B cell (primary cell): ENCODE measurements around the gene KRT38. TPM values are rescaled to one million over a fixed set of nuclear protein-coding genes. Genes with fewer than 3 reads are reported as not detected.

Experiments
- ATAC-seq: fragments of 200-7000 bp; cut with Tn5 transposase; one replicate; pipeline ENCODE4 v1.10.0; 2021; ENCODE audit warnings: low read depth, mild to moderate bottlenecking, moderate number of reproducible peaks, moderate library complexity
- CTCF ChIA-PET: fragments of 350-600 bp; sonication (Branson Sonifier 250); formaldehyde crosslinking; loops from one replicate; lab custom pipeline; 2021; ENCODE audit warnings: antibody characterized with exemption, inconsistent platforms; lab: Charles Lee
- POLR2A ChIA-PET: fragments of 350-600 bp; sonication (Branson Sonifier 250); formaldehyde crosslinking; loops from one replicate; lab custom pipeline; 2021; ENCODE audit warnings: antibody characterized with exemption; lab: Charles Lee
- DNase-seq: peaks from one replicate; pipeline ENCODE4 v3.0.0; 2013
- H2AFZ ChIP-seq: 2 replicates; pipeline ENCODE4 v1.6.1; 2012; ENCODE audit warnings: mild to moderate bottlenecking, low read depth, low read length; ENCODE audit not compliant: insufficient read depth, poor library complexity, severe bottlenecking
- H3K27ac ChIP-seq, 2 donors: 1 replicate in 1 of 2; 2 replicates in 1 of 2; pipeline ENCODE4 v1.5.1; 2012 to 2013; ENCODE audit warnings: low read length in 2 of 2, mild to moderate bottlenecking in 2 of 2, moderate library complexity in 1 of 2
- H3K27me3 ChIP-seq, 4 experiments: fragments of 200-600 bp in 1 of 4; sonication (generic) in 1 of 4; replicated peaks in 1 of 4; 1 replicate in 2 of 4; 2 replicates in 2 of 4; pipeline versions ENCODE4 v1.6.1 to v1.7.0; 2013 to 2016; ENCODE audit warnings: low read length in 3 of 4, mild to moderate bottlenecking in 2 of 4, mixed read lengths in 1 of 4, moderate library complexity in 1 of 4; ENCODE audit not compliant: insufficient read depth in 4 of 4, control insufficient read depth in 3 of 4; ENCODE audit errors: control extremely low read depth in 1 of 4
- H3K36me3 ChIP-seq, 2 experiments: replicated peaks in 1 of 2; 1 replicate in 1 of 2; 2 replicates in 1 of 2; pipeline versions ENCODE4 v1.6.1 to v1.7.1; 2013; ENCODE audit warnings: low read length in 1 of 2; ENCODE audit not compliant: insufficient read depth in 2 of 2, control insufficient read depth in 1 of 2; ENCODE audit errors: control extremely low read depth in 1 of 2, extremely low read depth in 1 of 2
- H3K4me1 ChIP-seq, 2 donors: fragments of 200-600 bp in 1 of 2; sonication (generic) in 1 of 2; 1 replicate in 1 of 2; 2 replicates in 1 of 2; pipeline versions ENCODE4 v1.5.1 to v1.6.1; 2013 to 2017; ENCODE audit warnings: low read length in 2 of 2; ENCODE audit not compliant: control insufficient read depth in 2 of 2, insufficient read depth in 2 of 2
- H3K4me2 ChIP-seq: replicated peaks from 2 replicates; pipeline ENCODE3; 2012; ENCODE audit warnings: mild to moderate bottlenecking, low read depth, low read length; ENCODE audit not compliant: poor library complexity, severe bottlenecking
- H3K4me3 ChIP-seq, 5 experiments: fragments of 200-600 bp in 1 of 5; sonication (generic) in 1 of 5; 1 replicate in 3 of 5; 2 replicates in 2 of 5; pipeline versions ENCODE4 v1.5.1 to v1.7.0; 2011 to 2016; ENCODE audit warnings: low read length in 4 of 5, mild to moderate bottlenecking in 4 of 5, low read depth in 2 of 5, control low read depth in 1 of 5, moderate library complexity in 1 of 5; ENCODE audit not compliant: insufficient read depth in 1 of 5; ENCODE audit errors: control extremely low read depth in 1 of 5, extremely low read depth in 1 of 5
- H3K79me2 ChIP-seq: fragments of 200-600 bp; sonication (generic); one replicate; pipeline ENCODE4 v1.6.0; 2016; ENCODE audit warnings: low read length; ENCODE audit not compliant: control insufficient read depth, insufficient read depth
- H3K9ac ChIP-seq: fragments of 200-600 bp; sonication (generic); 2 replicates; pipeline ENCODE4 v1.6.1; 2017; ENCODE audit warnings: mild to moderate bottlenecking, low read length, moderate library complexity
- H3K9me3 ChIP-seq, 3 donors: one replicate each; pipeline versions ENCODE4 v1.6.1 to v1.7.1; 2013; ENCODE audit warnings: low read length in 2 of 3; ENCODE audit not compliant: control insufficient read depth in 2 of 3, insufficient read depth in 1 of 3; ENCODE audit errors: control extremely low read depth in 1 of 3
- H4K20me1 ChIP-seq: 2 replicates; pipeline ENCODE4 v1.6.0; 2012; ENCODE audit warnings: mild to moderate bottlenecking, low read length; ENCODE audit not compliant: insufficient read depth, control insufficient read depth, poor library complexity, severe bottlenecking
- H3K27ac Mint-ChIP-seq: one replicate; pipeline ENCODE4 v1.8.0; 2021; ENCODE audit warnings: mixed read lengths
- H3K27me3 Mint-ChIP-seq: one replicate; pipeline ENCODE4 v1.8.0; 2021; ENCODE audit warnings: mixed read lengths
- H3K4me1 Mint-ChIP-seq: one replicate; pipeline ENCODE4 v1.8.0; 2021; ENCODE audit warnings: mixed read lengths
- H3K4me3 Mint-ChIP-seq: one replicate; pipeline ENCODE4 v1.8.0; 2021; ENCODE audit warnings: mixed read lengths
- H3K9me3 Mint-ChIP-seq: one replicate; pipeline ENCODE4 v1.8.0; 2022; ENCODE audit warnings: mixed read lengths; ENCODE audit not compliant: insufficient read depth
- EZH2 ChIP-seq: IDR thresholded peaks from 2 replicates; pipeline ENCODE4 v1.6.1; 2012; ENCODE audit warnings: borderline replicate concordance, low read depth, mild to moderate bottlenecking, moderate library complexity, low read length; ENCODE audit not compliant: insufficient read depth, poor library complexity, severe bottlenecking
- WGBS: methylation state at CpG from one replicate; pipeline ENCODE4 v1.1.5; 2013; ENCODE audit warnings: missing lambda C conversion rate; ENCODE audit not compliant: insufficient coverage; 5-methylcytosine and 5-hydroxymethylcytosine counted together
- intact Hi-C: fragments of 100-400 bp; cut with micrococcal nuclease; formaldehyde crosslinking; loops from one replicate; pipeline ENCODE4 v1.10.0; 2022
- polyA plus RNA-seq: library from polyadenylated mRNA; depleted of rRNA; stranded (reverse); fragments of >200 nt; gene quantifications from 2 replicates; pipeline ENCODE4 v1.2.3, GENCODE V29; 2012
- total RNA-seq, 2 donors: library from RNA; stranded (reverse); fragments of 120-200 nt in 1 of 2; gene quantifications; 1 replicate in 1 of 2; 2 replicates in 1 of 2; pipeline versions ENCODE4 v1.2.3 to v1.2.4, GENCODE V29; 2013 to 2022
- TF ChIP-seq, protein P1 (sequence below): fragments of 200-600 bp; IDR thresholded peaks from one replicate; pipeline ENCODE4 v1.8.0; 2022; ENCODE audit warnings: antibody characterized with exemption, mild to moderate bottlenecking

KRT38 gene
- total and polyA plus RNA-seq, 2 donors (not counting 1 experiment from before 2014, with no cell fraction given) = not detected

DNA sequence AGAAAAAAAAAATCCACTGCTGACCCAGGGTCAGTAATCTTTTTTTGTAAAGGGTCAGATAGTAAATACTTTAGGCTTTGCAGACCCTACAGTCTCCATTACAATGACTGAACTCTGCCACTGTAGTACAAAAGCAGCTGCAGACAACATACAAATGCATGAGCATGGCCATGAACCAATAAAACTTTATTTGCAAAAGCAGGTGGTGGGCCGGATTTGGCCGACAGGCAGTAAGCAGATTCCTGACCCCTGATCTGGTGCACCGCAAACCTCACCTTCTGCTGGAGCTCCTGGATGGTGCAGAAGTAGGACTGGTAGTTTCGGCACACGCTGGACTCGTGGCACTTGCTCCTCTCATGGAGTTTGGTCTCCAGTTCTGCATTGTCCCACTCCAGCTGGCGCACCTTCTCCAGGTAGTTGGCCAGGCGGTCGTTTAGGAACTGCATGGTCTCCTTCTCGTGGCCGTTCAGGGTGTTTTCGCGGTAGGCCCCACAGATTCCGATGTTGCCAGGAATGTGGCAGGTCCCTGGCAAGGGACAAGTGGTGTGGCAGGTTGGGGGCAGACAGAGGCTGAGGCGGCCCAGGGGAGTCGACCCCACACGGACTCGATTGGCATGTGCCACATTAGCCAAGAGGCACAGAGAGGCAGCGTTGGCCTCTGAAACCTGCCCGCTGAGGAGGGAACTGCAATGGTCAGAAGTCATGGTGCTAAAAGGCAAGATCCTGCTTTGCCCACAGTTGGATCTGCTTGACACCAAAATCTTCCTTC lies 29.5 kb downstream of the KRT38 start:
- CTCF ChIA-PET = interaction anchor here (0.6 kb wide), 1 partner anchor 1504 kb away, joined by 3 read pairs; no protein-coding TSS in a partner anchor

DNA sequence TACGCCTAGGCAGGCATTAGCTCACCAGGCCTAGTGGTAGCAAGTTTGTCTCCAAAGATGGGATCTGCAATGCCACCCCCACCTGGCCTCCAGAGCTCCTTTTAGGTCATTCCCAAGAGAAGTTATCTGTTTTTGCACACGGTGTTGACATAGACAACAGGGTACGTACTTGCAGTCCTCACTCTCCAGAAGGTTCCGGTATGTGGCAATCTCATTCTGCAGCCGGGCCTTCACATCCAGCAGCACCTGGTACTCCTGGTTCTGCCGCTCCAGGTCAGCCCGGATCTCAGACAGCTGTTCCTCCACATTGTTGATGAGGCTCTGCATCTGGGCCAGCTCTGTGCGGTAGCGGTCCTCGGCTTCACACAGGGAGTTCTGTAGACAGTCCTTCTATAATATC lies 33.6 kb downstream of the KRT38 start:
- Histone ChIP-seq H3K36me3 (no peaks in the 10 kb centered on the region), H3K4me3 (no peak overlapping the region), H3K4me1 (no peaks in the 10 kb centered on the region), H4K20me1 (no peaks in the 10 kb centered on the region), H3K79me2 (no peaks in the 10 kb centered on the region), H3K9me3 (no peaks in the 10 kb centered on the region), H2AFZ (no peak overlapping the region), H3K9ac (no peak overlapping the region), H3K4me2 (no peak overlapping the region), H3K27me3 (peaks cover 0 to 7% (median 0%) of the 10 kb centered on the region in 4 experiments), H3K27ac (no peak overlapping the region)
- Mint-ChIP-seq H3K4me3 (no peak overlapping the region), H3K4me1 (no peaks in the 10 kb centered on the region), H3K9me3 (no peaks in the 10 kb centered on the region), H3K27ac (no peak overlapping the region), H3K27me3 (peaks cover 24% of the 10 kb centered on the region)
- intact Hi-C loops = no loop called here
- CTCF ChIA-PET = no interaction called here
- WGBS = 95% methylated on average over 10 of the region's 10 CpGs
- DNase-seq (no peak), ATAC-seq (no peak)
- TF ChIP-seq, protein P1, sequence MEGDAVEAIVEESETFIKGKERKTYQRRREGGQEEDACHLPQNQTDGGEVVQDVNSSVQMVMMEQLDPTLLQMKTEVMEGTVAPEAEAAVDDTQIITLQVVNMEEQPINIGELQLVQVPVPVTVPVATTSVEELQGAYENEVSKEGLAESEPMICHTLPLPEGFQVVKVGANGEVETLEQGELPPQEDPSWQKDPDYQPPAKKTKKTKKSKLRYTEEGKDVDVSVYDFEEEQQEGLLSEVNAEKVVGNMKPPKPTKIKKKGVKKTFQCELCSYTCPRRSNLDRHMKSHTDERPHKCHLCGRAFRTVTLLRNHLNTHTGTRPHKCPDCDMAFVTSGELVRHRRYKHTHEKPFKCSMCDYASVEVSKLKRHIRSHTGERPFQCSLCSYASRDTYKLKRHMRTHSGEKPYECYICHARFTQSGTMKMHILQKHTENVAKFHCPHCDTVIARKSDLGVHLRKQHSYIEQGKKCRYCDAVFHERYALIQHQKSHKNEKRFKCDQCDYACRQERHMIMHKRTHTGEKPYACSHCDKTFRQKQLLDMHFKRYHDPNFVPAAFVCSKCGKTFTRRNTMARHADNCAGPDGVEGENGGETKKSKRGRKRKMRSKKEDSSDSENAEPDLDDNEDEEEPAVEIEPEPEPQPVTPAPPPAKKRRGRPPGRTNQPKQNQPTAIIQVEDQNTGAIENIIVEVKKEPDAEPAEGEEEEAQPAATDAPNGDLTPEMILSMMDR = no peak
- no peak for TF ChIP-seq EZH2
- POLR2A ChIA-PET = interaction anchor here (0.6 kb wide), 1 partner anchor 1011 kb away, joined by 4 read pairs; no protein-coding TSS in a partner anchor

More for the DNA sequence above, 29.5 kb downstream of the KRT38 start:
- Histone ChIP-seq H3K4me2 (no peak overlapping the region), H2AFZ (no peak overlapping the region), H3K9me3 (no peaks in the 10 kb centered on the region), H3K79me2 (no peaks in the 10 kb centered on the region), H3K27ac (no peak overlapping the region), H3K36me3 (no peaks in the 10 kb centered on the region), H4K20me1 (no peaks in the 10 kb centered on the region), H3K9ac (no peak overlapping the region), H3K4me3 (no peak overlapping the region), H3K27me3 (no peaks in the 10 kb centered on the region), H3K4me1 (no peaks in the 10 kb centered on the region)
- H3K27me3 Mint-ChIP-seq = peaks cover 6% of the 10 kb centered on the region
- H3K27ac Mint-ChIP-seq = no peak overlapping the region
- no peaks in the 10 kb centered on the region for H3K9me3 Mint-ChIP-seq
- WGBS = 94% methylated on average over 19 of the region's 20 CpGs
- intact Hi-C loops = no loop called here
- H3K4me3 Mint-ChIP-seq = no peak overlapping the region
- ATAC-seq (no peak), DNase-seq (no peak)
- POLR2A ChIA-PET = no interaction called here
- H3K4me1 Mint-ChIP-seq = no peaks in the 10 kb centered on the region
- TF ChIP-seq, protein P1 = no peak
- TF ChIP-seq EZH2 = no peak
